Right lung (tissue), 10 donors: ENCODE measurements around the gene PSAP. TPM values are rescaled to one million over a fixed set of nuclear protein-coding genes. Genes with fewer than 3 reads are reported as not detected.
A peak's percentile ranks its signal among the peaks of the same experiment; 100 is the strongest.
"Not testable (repeated sequence)": the region's sequence is repeated elsewhere in the genome, so short reads cannot be mapped to it uniquely, and the experiment has no call there.

Source experiments
- DNase-seq, 2 donors: peaks; one replicate each; pipeline ENCODE4 v3.0.0-alpha.2; 2013
- long read RNA-seq, 8 donors: transcript quantifications; one replicate each; lab custom pipeline, GENCODE V29; 2026
- polyA plus RNA-seq, 5 donors: library from polyadenylated mRNA; unstranded; fragments of 120-200 nt; gene quantifications; one replicate each; pipeline versions ENCODE4 v1.2.1 to v1.2.3, GENCODE V29; 2013; ENCODE audit warnings: inconsistent platforms in 1 of 5, low replicate concordance in 1 of 5; ENCODE audit not compliant: insufficient read length in 5 of 5, insufficient read depth in 1 of 5

PSAP gene
- 100 to 1,000 TPM; 479 to 586 (median 548) TPM for polyA plus RNA-seq
- long read RNA-seq, donor 1, transcript PSAP-202 (14 exons, 2,872 nt) = major isoform, 79 of 321 reads
- long read RNA-seq, donor 1, partial matches to known transcripts = 159 of 321 reads
- long read RNA-seq, donor 1, other reads (novel, unspliced or antisense) = 83 of 321 reads
- long read RNA-seq, donor 2, transcript PSAP-202 (14 exons, 2,872 nt) = major isoform, 65 of 462 reads
- long read RNA-seq, donor 2, partial matches to known transcripts = 352 of 462 reads
- long read RNA-seq, donor 2, other reads (novel, unspliced or antisense) = 45 of 462 reads
- long read RNA-seq, donor 3, transcript PSAP-202 (14 exons, 2,872 nt) = major isoform, 66 of 179 reads
- long read RNA-seq, donor 3, partial matches to known transcripts = 79 of 179 reads
- long read RNA-seq, donor 3, other reads (novel, unspliced or antisense) = 34 of 179 reads
- long read RNA-seq, donor 4, transcript PSAP-202 (14 exons, 2,872 nt) = major isoform, 33 of 117 reads
- long read RNA-seq, donor 4, partial matches to known transcripts = 48 of 117 reads
- long read RNA-seq, donor 4, other reads (novel, unspliced or antisense) = 36 of 117 reads
- long read RNA-seq, donor 5, transcript PSAP-202 (14 exons, 2,872 nt) = major isoform, 76 of 297 reads
- long read RNA-seq, donor 5, partial matches to known transcripts = 164 of 297 reads
- long read RNA-seq, donor 5, other reads (novel, unspliced or antisense) = 57 of 297 reads
- long read RNA-seq, donor 6, transcript PSAP-202 (14 exons, 2,872 nt) = major isoform, 99 of 291 reads
- long read RNA-seq, donor 6, partial matches to known transcripts = 100 of 291 reads
- long read RNA-seq, donor 6, other reads (novel, unspliced or antisense) = 91 of 291 reads
- long read RNA-seq, donor 7, transcript PSAP-202 (14 exons, 2,872 nt) = major isoform, 106 of 288 reads
- long read RNA-seq, donor 7, partial matches to known transcripts = 94 of 288 reads
- long read RNA-seq, donor 7, other reads (novel, unspliced or antisense) = 88 of 288 reads
- long read RNA-seq, donor 8, transcript PSAP-202 (14 exons, 2,872 nt) = major isoform, 31 of 74 reads
- long read RNA-seq, donor 8, partial matches to known transcripts = 25 of 74 reads
- long read RNA-seq, donor 8, other reads (novel, unspliced or antisense) = 18 of 74 reads

DNA sequence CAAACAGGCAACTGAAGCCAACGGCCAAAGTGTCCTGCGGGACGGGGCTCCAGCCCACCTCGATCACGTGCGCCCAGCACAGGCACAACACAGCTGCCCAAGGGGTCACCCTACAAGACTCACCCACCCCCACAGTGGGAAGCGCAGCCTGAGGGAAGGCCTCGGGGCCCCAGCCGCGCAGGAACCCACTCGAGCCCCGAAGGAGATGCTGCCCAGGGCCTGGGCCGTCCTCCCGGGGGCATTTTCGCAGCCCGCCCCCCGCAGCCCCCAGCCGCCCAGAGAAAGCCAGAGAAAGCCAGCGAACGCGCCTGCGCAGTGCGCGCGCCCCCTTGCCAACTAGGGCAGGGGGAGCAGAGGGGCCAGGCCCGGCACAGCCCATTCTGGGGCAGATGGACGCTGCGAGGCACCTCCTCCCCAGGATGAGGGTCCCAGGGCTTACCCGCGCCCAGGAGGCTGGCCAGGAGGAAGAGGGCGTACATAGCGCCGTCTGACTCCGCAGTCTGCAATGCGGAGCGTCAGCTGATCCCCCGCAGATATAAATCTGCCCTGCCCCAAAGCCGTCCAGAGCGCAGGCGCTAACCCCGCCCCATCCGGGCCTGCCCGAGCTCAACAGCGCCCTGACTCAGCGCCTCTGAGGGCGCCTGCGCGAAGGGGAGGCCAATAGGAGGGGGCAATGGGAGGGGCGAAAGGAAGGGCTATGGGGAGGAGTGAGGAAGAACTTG, at the start of gene PSAP:
PSAP (minus strand) TSS at position 509 of the 722 bp plus-strand sequence; CDS start at position 479, 30 bp downstream.
- DNase-seq = peak; percentile 98

DNA sequence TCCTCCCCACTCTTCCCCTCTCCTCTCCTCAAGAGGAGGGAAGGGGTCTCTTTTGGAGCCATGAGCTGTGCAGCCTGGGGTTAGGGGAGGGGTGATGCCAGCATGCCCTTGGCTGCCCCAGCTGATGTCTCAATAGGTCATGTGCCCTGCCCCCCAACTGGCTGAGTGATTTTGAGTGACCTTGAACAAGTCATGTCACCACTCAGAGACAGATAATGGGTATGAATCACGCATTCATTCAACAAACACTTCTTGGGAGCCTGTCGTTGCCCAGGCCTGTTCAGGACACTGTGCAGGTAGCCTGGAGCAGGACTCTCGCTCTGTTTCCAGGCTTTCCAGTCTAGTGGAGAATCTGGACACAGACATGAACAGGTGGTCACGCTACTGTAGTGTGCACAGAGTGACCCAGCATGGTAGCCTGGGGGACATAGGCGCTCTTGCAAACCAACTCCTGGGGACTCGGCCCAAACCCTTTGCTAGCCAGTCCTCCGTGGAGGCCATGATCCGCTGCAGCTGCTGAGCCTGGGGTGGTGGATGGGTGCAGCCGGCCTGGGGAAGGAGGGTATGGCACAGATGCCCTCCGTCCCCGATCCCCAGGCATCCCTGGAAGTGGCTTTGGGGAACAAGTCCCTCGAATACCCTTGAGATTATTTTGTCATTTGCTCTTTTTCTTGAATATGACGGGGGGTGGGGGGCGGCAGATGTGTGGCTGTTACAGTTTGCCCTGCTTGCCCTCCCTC, 49.6 kb upstream of the PSAP start:
- no peak for DNase-seq

DNA sequence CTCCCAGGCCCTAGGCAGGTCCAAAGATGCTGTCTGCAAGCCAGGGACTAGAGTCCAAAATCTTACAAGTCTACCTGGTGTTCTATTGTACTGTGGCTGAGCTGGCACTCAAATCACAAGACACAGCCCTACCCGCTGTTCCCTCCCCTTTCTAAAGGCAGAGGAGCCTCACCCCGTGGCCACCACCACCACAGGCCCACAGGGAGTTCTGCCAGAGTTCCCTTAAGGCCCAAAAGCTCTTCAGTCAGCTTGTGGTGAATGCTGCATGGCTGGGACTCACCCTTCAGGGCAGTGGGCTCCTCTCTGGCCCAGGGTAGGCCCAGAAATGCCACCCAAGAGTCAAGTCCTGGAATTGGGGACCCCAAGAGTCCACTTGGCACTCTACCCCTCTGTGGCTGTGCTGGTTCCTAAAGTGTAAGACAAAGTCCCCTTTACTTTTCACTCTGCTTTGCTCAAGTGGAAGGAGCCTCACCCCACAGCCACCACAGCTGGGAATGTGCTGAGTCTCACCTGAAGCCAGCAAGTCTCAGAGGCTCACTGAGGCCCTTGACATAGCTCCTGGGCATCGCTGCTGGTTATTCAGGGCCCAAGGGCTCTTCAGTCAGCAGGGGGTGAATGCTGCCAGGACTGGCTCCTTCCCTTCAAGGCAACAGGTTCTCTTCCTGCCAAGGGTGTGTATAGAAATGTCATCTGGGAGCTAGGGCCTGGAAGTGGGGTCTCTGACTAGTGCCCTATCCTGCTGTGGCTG, 48.8 kb upstream of the PSAP start:
- DNase-seq = no peak

DNA sequence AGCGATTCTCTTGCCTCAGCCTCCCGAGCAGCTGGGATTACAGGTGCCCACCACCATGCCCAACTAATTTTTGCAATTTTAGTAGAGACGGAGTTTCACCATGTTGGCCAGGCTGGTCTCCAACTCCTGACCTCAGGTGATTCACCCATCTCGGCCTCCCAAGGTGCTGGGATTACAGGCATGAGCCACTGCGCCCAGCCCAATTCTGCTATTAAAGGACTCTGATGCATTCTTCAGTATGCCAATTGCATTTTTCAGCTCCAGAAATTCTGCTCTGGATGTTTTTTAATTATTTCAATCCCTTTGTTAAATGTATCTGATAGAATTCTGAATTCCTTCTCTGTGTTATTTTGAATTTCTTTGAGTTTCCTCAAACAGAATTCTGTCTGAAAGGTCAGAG, 47.3 kb upstream of the PSAP start:
- not testable (repeated sequence) for DNase-seq

DNA sequence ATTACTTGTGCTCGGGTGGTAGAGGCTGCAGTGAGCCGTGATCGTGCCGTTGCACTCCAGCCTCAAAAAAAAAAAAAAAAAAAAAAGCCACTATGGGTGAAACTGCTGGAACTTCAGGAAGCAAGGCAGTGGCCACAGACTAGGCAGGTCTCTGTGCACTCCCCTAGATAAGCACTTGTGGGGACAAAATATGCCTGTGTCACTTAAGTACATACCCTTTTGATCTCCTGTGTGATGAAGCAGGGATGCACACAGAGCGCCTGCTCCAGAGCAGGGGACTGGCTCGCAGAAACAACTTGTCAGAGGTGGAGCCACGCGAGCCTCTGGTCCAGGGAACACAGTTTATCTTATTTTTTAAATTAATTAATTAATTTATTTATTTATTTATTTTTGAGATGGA, 42.9 kb upstream of the PSAP start:
- DNase-seq = no peak

DNA sequence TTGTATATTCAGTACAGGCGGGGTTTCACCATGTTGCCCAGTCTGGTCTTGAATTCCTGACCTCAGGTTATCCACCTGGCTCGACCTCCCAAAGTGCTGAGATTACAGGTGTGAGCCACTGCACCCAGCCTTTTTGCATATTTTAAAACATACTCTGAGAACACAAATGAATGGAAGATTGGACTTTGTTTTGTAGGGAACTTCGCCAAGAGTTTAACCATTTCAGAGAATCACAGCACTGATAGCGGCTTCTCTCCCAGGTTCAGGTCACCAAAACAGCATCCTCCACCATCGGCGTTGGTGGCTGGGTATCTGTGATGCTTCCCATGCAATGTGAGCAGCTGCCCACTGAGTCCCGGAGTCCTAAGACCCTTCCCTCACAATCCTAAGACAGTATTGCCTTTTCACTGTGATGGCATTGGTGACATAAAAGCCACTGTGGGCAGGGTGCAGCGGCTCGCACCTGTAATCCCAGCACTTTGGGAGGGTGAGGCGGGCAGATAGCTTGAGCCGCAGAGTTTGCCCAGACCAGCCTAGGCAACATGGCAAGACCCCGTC, 42.3 kb upstream of the PSAP start:
- DNase-seq = no peak

DNA sequence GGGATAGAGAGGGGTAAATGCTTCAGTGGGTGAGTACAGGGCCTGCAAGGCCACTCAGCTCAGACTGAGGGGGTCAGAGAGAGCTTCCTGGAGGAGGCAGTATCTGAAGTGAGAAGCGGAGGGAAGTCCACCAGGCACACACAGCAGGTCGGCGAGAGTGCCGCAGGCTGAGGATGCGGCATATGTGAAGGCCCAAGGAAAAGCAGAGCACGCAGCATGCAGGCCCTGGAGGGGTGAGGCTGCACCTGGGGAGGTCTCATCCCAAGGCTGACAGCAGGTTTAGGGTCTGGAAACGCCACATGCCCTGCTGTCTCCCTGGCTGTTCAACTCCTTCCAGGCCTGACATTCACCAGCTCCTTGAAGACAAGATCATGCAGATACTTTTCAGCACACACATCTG, 40.4 kb upstream of the PSAP start:
- no peak for DNase-seq

DNA sequence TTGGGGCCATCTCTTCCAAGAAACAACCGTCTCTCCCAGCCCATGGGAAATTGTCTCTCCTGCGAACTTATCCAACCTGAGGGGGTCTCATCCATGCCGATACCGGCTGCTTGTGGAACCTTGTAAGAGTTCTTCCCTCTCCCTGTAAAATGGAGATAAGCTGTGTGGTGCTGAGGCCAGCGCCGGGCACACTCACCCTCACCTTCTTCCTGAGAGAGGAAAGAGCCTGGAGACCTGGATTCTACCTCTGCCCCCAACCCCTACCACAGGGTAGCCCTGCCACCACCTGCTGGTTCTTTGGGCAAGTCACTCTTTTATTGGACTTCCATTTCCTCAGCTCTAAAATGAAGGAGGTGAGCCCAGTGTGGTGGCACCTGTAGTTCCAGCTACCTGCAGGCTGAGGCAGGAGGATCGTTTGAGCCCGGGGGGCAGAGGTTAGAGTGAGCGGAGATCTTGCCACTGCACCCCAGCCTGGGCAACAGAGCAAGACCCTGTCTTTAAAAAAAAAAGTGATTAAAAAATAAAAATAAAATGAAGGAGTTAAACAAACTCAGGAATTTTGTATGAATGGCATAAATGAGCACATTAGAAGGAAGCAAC, 38.4 kb upstream of the PSAP start:
- DNase-seq = no peak

DNA sequence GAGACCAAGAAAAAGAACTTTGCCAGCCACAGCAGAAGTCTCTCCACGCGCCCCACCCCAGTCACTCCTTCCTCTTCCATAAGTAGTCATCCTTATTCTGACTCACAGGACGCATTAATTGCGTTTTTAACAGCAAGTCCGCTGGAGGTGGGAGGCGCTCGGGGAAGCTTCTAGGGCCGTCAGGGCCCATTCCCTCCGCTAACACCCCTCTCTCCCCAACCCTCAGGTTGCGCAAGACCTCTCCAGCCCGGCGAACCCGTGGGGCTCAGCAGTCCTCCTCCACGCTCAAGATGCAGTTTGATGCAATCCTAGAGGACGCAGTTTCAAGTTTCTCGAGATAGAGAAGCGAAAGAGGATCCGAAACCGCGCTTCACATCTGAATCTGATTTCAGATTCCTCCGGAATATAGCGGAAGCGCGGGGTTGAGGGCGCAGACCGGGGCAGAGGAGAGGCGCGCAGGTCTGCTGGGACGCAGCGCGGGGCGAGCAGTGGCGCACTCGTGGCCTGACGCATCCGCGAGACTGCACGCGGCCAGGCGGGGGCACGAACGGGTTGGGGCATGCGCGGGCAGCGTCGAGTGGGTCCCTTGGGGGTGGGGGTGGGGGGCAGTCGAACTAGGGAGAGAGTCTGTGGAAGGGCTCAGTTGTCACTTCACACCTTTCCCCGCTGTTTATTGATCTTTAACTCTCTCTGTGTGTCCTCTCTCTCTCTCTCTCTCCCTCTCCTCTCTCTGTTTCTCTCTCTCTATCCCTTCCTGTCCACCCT, 37.8 kb upstream of the PSAP start:
- peak; percentile 81 for DNase-seq

DNA sequence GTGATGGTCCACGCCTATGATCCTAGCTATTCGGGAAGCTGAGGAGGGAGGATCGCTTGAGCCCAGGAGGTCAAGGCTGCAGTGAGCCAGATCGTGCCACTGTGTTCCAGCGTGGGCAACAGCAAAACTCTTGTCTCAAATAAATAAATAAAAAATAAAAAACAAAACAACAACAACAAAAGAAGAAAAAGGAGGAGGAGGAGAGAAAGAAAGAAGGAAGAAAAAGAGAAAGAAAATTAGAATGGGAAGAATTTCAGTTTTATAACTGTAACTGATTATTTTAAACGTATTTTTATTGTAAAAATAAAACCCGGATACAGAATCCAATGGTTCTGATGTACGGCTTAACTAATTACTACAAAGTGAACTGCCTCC, 37.2 kb upstream of the PSAP start:
- DNase-seq = no peak

DNA sequence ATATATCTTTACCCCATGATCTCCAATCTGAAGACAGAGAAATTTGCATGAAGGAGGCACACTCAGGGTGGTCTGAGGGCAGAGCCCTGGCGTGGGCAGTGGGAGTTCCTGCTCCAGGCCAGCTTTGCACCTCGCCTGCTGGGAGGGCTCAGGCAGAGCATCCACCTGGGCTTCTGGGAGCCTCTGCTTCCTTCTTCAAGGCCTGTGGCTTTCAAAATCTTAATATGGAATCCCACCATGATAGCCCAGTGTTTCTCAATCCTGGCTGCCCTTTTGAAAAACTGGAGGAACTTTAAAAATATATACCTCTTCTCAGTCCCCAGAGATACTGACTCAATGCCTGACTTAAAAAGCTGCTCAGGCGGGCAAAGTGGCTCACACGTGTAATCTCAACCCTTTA, 36.7 kb upstream of the PSAP start:
- DNase-seq = no peak

DNA sequence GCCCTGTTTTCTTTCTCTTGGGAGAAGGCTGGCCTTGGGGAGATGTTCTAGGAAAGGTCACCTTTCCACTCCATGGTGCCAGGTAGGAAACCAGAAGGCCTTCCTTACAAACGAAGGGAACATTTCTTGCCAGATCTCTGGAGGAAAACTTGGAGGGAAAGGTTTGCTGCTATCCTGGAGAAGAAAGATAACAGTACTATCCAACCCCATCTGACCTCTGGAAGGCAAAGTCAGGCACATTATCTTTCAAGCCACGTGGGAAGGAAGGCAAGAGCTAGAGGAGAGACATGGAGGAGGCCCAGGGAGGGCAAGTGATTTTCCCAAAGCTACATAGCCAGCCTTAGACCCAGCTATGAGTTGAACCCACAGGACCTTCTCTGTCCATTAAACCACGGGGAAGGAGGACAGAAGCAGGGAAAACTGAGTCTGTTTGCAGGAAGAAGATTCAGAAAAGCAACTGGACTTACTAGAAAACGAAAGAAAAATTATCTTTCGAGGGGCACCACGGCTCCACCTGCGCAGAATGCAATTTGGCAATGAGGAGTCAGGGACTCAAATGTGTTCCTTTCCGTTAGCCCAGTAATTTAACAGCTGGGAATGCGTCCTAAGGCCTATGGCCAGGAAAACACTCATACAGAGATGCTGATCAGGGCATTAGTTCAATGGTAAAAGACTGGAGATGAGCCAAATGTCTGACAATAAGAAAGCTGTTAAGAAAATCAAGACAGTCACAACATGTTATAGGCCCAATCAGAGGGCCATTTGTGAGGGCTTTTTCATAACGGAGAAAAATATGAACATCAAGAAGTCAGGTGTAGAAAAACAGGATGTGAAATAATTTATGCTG, 32.0 kb upstream of the PSAP start:
- no peak for DNase-seq

DNA sequence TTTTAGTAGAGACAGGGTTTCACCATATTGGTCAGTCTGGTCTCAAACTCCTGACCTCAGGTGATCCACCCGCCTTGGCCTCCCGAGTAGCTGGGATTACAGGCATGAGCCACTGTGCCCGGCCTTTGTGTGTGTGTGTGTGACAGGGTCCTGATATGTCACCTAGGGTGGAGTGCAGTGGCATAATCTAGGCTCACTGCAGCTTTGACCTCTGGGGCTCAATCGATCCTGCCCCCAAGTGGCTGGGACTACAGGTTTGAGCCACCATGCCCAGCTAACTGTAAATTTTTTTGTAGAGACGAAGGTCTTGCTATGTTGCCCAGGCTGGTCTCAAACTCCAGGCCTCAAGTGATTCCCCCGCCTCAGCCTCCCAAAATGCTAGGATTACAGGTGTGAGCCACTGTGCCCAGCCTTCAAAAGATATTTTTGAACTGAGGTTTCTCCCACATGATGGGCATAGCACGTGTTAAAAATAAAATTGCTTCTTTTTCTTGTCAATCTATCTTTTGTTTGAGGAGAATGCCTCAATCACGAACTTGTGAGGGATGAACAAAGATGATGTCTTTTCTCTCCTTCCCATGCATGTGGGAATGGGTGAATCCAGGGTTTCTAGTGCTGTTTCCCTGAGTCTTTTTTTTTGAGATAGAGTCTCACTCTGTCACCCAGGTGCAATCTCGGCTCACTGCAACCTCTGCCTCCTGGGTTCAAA, 30.8 kb upstream of the PSAP start:
- no peak for DNase-seq

DNA sequence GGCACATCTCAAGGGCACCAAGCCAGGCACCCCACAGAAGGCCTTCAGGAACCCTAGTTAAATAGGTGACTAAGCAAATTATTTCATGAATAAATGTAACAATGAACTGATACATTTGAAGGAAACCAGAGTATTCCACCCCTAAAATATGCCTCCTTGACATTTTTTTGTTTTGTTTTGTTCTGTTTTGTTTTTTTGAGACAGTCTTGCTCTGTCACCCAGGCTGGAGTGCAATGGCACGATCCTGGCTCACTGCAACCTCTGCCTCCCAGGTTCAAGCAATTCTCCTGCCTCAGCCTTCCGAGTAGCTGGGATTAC, 30.2 kb upstream of the PSAP start:
- DNase-seq = not testable (repeated sequence)

DNA sequence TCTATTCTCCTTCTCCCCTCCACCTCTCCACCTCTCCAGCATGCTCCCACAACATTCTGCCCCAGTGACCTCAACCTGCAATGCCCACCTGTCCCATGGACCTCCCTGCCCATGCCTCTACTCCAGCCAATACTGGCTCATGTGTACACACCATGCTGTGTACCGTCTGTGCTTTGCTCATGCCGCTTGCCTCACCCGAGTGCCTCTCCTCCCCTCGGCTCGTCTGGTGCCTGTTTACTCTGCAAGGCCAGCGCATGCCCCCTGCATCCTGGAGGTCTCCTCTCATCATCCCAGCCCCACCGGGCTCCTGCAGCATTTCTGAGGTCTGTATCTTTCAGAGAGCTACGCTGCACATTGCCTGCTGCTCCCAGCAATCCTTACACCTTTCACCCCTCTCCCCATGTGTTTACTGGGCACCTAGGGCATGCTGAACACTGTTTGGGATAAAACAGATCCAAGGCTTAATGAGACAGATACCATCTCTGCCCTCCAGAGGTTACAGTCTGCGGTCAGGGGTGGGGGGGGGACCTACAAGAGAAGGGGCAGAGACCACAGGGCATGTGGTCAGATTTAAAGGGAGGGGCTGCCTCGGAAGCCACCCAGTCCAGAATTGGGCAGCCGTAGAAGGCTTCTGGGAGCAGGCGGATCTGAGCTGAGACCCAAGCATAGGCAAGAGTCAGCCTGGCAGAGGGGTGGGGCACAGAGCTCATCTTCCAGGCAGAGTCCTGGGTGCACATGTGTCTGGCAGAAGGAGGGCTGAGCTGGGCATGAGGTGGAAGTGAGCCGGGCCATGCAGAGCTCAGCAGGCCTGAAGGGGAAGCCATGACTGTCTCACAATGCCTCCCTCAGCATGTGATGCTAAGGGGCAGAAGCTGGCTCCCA, 29.6 kb upstream of the PSAP start:
- DNase-seq = no peak
